HPDE6-E6E7 (cell line): Measurements from ENCODE around the gene ABCA8.
A peak's percentile ranks its signal among the peaks of the same experiment; 100 is the strongest.
"Not testable (repeated sequence)": the region's sequence is repeated elsewhere in the genome, so short reads cannot be mapped to it uniquely, and the experiment has no call there.

Experiments
- DNase-seq: peaks from one replicate; pipeline ENCODE4 v3.0.0; 2011; ENCODE audit warnings: missing footprints; ENCODE audit errors: extremely low spot score

The ABCA8 gene

GRCh38 chr17:68824185-68824584 lies 131.0 kb downstream of the ABCA8 start:
- not testable (repeated sequence) for DNase-seq

GRCh38 chr17:68822719-68823289 lies 132.4 kb downstream of the ABCA8 start:
- no peak for DNase-seq

- peak; percentile 96 for DNase-seq
Observed at GRCh38 chr17:68821860-68822696, 133.1 kb downstream of the ABCA8 start.

GRCh38 chr17:68820825-68821481 lies 134.2 kb downstream of the ABCA8 start:
- DNase-seq: no peak

GRCh38 chr17:68820476-68820824 lies 134.7 kb downstream of the ABCA8 start:
- no peak for DNase-seq

GRCh38 chr17:68819465-68819864 lies 135.7 kb downstream of the ABCA8 start:
- DNase-seq: no peak
